Astrocyte (in vitro differentiated cells and primary cell): ENCODE measurements around the gene IGSF23. TPM values are rescaled to one million over a fixed set of nuclear protein-coding genes. Genes with fewer than 3 reads are reported as not detected.

ENCODE experiments used
- DNase-seq: peaks from one replicate; pipeline ENCODE4 v3.0.0-alpha.2; 2010; ENCODE audit warnings: low read depth
- FAIRE-seq: peaks from 2 replicates; lab custom pipeline; 2011; peaks lifted over from hg19 to GRCh38; lab: Jason Lieb, UNC
- H2AFZ ChIP-seq: 2 replicates; pipeline ENCODE4 v1.6.0; 2012; ENCODE audit warnings: low read depth, low read length, inconsistent platforms
- H3K27ac ChIP-seq: 2 replicates; pipeline ENCODE4 v1.5.1; 2011; ENCODE audit warnings: low read depth, low read length, inconsistent platforms
- H3K27me3 ChIP-seq: 2 replicates; pipeline ENCODE4 v1.6.0; 2011; ENCODE audit warnings: low read length, inconsistent platforms; ENCODE audit not compliant: insufficient read depth
- H3K36me3 ChIP-seq: 2 replicates; pipeline ENCODE4 v1.5.1; 2011; ENCODE audit warnings: low read length, inconsistent platforms; ENCODE audit not compliant: insufficient read depth
- H3K4me1 ChIP-seq: 2 replicates; pipeline ENCODE4 v1.5.1; 2011; ENCODE audit warnings: low read length, inconsistent platforms; ENCODE audit not compliant: insufficient read depth
- H3K4me2 ChIP-seq: 2 replicates; pipeline ENCODE4 v1.6.0; 2012; ENCODE audit warnings: low read length, inconsistent platforms
- H3K4me3 ChIP-seq: 2 replicates; pipeline ENCODE4 v1.5.1; 2011; ENCODE audit warnings: low read depth, mild to moderate bottlenecking, low read length, inconsistent platforms; ENCODE audit not compliant: insufficient read depth
- H3K79me2 ChIP-seq: 2 replicates; pipeline ENCODE4 v1.6.0; 2012; ENCODE audit warnings: mild to moderate bottlenecking, low read length, inconsistent platforms; ENCODE audit not compliant: insufficient read depth
- H3K9ac ChIP-seq: 2 replicates; pipeline ENCODE4 v1.6.0; 2012; ENCODE audit warnings: mild to moderate bottlenecking, low read length, inconsistent platforms
- H3K9me3 ChIP-seq: 2 replicates; pipeline ENCODE4 v1.5.1; 2012; ENCODE audit warnings: low read depth, mild to moderate bottlenecking, low read length, inconsistent platforms; ENCODE audit not compliant: insufficient read depth
- H4K20me1 ChIP-seq: 2 replicates; pipeline ENCODE4 v1.6.0; 2012; ENCODE audit warnings: low read length, inconsistent platforms; ENCODE audit not compliant: insufficient read depth
- H3K27ac Mint-ChIP-seq: one replicate; pipeline ENCODE4 v1.8.0; 2021; ENCODE audit warnings: mild to moderate bottlenecking, mixed read lengths; ENCODE audit not compliant: unreplicated experiment
- H3K27me3 Mint-ChIP-seq: one replicate; pipeline ENCODE4 v1.8.0; 2021; ENCODE audit warnings: low read depth, mixed read lengths; ENCODE audit not compliant: unreplicated experiment
- H3K36me3 Mint-ChIP-seq: one replicate; pipeline ENCODE4 v1.8.0; 2021; ENCODE audit warnings: low read depth, mixed read lengths; ENCODE audit not compliant: unreplicated experiment
- H3K4me1 Mint-ChIP-seq: one replicate; pipeline ENCODE4 v1.8.0; 2021; ENCODE audit warnings: low read depth, mixed read lengths; ENCODE audit not compliant: unreplicated experiment
- H3K4me3 Mint-ChIP-seq: one replicate; pipeline ENCODE4 v1.8.0; 2021; ENCODE audit warnings: mild to moderate bottlenecking, moderate library complexity, mixed read lengths; ENCODE audit not compliant: unreplicated experiment
- H3K9me3 Mint-ChIP-seq: one replicate; pipeline ENCODE4 v1.8.0; 2021; ENCODE audit warnings: mild to moderate bottlenecking, mixed read lengths; ENCODE audit not compliant: unreplicated experiment
- EZH2 ChIP-seq: IDR thresholded peaks from 2 replicates; pipeline ENCODE4 v1.6.1; 2012; ENCODE audit warnings: mild to moderate bottlenecking, low read length, inconsistent platforms; ENCODE audit not compliant: insufficient read depth
- total RNA-seq: library from RNA; stranded (reverse); gene quantifications from 2 replicates; pipeline ENCODE4 v1.2.1, GENCODE V29; 2021
- TF ChIP-seq, protein P1 (sequence below): IDR thresholded peaks from 2 replicates; pipeline ENCODE4 v1.5.1; 2011; ENCODE audit warnings: low read depth, mild to moderate bottlenecking, inconsistent platforms, low read length, moderate library complexity; ENCODE audit not compliant: insufficient read depth

The IGSF23 gene
- total RNA-seq, 1 donor from 2014 or later: not detected

DNA sequence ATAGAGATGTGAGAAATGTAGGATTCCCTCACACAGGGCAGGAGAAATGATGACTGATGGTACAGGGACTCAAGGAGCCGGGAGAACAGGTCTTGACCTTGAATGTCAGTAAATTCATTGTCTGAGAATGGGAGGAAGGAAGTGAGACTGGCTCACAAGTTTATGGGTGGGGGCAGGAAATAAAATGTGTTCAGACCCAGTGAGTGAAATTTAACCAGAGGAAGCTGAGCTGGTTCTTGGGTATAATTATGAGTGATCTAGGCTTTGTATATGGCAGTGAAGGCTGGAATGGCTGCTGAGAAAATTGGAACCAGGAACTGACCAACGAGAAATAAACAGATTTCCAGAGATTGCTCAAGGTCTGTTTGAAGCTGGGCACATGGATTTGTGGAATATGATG lies 6.3 kb upstream of the IGSF23 start:
- Mint-ChIP-seq H3K36me3 (no peaks in the 10 kb centered on the region), H3K27ac (peak overlapping the region; percentile 8), H3K27me3 (peaks cover 6% of the 10 kb centered on the region), H3K9me3 (no peaks in the 10 kb centered on the region), H3K4me3 (peak overlapping the region; percentile 23), H3K4me1 (peaks cover 5% of the 10 kb centered on the region)
- Histone ChIP-seq H3K9ac (no peak overlapping the region), H3K36me3 (no peaks in the 10 kb centered on the region), H4K20me1 (no peaks in the 10 kb centered on the region), H3K27ac (peak overlapping the region; percentile 5), H3K27me3 (no peaks in the 10 kb centered on the region), H3K79me2 (no peaks in the 10 kb centered on the region), H3K4me1 (peaks cover 32% of the 10 kb centered on the region), H2AFZ (no peak overlapping the region), H3K4me2 (peak overlapping the region; percentile 4), H3K9me3 (no peaks in the 10 kb centered on the region), H3K4me3 (no peak overlapping the region)
- FAIRE-seq: no peak
- DNase-seq: peak; percentile 25
- TF ChIP-seq EZH2: no peak
- TF ChIP-seq, protein P1, sequence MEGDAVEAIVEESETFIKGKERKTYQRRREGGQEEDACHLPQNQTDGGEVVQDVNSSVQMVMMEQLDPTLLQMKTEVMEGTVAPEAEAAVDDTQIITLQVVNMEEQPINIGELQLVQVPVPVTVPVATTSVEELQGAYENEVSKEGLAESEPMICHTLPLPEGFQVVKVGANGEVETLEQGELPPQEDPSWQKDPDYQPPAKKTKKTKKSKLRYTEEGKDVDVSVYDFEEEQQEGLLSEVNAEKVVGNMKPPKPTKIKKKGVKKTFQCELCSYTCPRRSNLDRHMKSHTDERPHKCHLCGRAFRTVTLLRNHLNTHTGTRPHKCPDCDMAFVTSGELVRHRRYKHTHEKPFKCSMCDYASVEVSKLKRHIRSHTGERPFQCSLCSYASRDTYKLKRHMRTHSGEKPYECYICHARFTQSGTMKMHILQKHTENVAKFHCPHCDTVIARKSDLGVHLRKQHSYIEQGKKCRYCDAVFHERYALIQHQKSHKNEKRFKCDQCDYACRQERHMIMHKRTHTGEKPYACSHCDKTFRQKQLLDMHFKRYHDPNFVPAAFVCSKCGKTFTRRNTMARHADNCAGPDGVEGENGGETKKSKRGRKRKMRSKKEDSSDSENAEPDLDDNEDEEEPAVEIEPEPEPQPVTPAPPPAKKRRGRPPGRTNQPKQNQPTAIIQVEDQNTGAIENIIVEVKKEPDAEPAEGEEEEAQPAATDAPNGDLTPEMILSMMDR: no peak

DNA sequence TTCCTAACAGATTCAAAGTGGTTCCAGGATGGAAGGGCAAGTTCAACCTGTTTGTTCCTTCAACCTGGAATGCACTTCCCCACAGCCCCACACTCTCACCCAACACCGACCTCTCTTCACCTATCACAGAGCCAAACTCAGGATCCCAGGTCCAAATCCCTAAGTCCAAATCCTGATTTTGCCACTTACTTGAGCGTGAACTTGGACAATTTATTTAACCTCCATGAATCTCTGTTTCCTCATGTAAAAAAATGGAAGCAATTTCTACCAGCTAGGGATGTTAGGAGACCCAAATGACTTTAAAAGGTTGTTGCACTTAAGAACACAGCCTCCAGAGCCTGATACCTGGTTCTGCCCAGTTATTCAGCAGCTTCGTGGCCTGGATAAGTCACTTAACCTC lies 5.4 kb upstream of the IGSF23 start:
- Histone ChIP-seq H3K4me3 (no peak overlapping the region), H4K20me1 (no peaks in the 10 kb centered on the region), H3K27me3 (no peaks in the 10 kb centered on the region), H3K4me1 (peaks cover 29% of the 10 kb centered on the region), H3K79me2 (no peaks in the 10 kb centered on the region), H3K36me3 (no peaks in the 10 kb centered on the region), H3K4me2 (no peak overlapping the region), H2AFZ (no peak overlapping the region), H3K9ac (no peak overlapping the region), H3K9me3 (no peaks in the 10 kb centered on the region), H3K27ac (no peak overlapping the region)
- peaks cover 5% of the 10 kb centered on the region for H3K4me1 Mint-ChIP-seq
- H3K9me3 Mint-ChIP-seq: no peaks in the 10 kb centered on the region
- peaks cover 1% of the 10 kb centered on the region for H3K27me3 Mint-ChIP-seq
- FAIRE-seq (no peak), DNase-seq (no peak)
- no peaks in the 10 kb centered on the region for H3K36me3 Mint-ChIP-seq
- no peak for TF ChIP-seq EZH2
- no peak overlapping the region for H3K4me3 Mint-ChIP-seq
- H3K27ac Mint-ChIP-seq: no peak overlapping the region

DNA sequence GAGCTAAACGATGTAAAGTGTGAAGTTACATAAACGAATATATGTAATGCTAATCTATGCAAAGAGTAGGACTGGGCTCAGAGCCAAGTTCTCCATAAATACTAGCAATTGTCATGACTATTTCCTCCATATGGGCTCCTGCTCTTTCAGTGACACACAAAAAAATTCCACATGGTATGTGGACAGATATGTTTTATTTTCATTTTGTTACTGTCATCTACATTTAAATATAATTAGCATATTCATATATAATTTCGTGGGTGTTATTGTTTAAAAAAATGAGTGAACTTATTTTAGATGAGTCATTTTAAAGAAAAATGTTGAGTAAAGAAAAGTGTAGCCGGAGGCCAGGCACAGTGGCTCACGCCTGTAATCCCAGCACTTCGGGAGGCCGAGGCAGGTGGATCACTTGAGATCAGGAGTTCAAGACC lies 5.0 kb upstream of the IGSF23 start:
- no peak overlapping the region for H3K27ac Mint-ChIP-seq
- H3K4me1 Mint-ChIP-seq: peaks cover 5% of the 10 kb centered on the region
- no peaks in the 10 kb centered on the region for H3K79me2 ChIP-seq

More for the DNA sequence above, 5.0 kb upstream of the IGSF23 start:
- Histone ChIP-seq H3K4me3 (no peak overlapping the region), H2AFZ (no peak overlapping the region), H3K36me3 (no peaks in the 10 kb centered on the region), H4K20me1 (no peaks in the 10 kb centered on the region), H3K4me2 (no peak overlapping the region), H3K9ac (no peak overlapping the region), H3K27ac (peak overlapping the region; percentile 27), H3K27me3 (no peaks in the 10 kb centered on the region), H3K4me1 (peaks cover 24% of the 10 kb centered on the region), H3K9me3 (no peaks in the 10 kb centered on the region)
- no peak overlapping the region for H3K4me3 Mint-ChIP-seq
- no peaks in the 10 kb centered on the region for H3K36me3 Mint-ChIP-seq
- no peaks in the 10 kb centered on the region for H3K27me3 Mint-ChIP-seq
- no peak for FAIRE-seq
- peak; percentile 9 for DNase-seq
- H3K9me3 Mint-ChIP-seq: no peaks in the 10 kb centered on the region
- no peak for TF ChIP-seq EZH2
- TF ChIP-seq, protein P1: no peak
